GM12891 (cell line): Measurements from ENCODE around the gene IRF8.
"Not testable (repeated sequence)": the region's sequence is repeated elsewhere in the genome, so short reads cannot be mapped to it uniquely, and the experiment has no call there.

Source experiments
- PAX5 ChIP-seq: IDR thresholded peaks from 2 replicates; pipeline ENCODE4 v1.6.1; 2011; ENCODE audit warnings: low read length, moderate library complexity, mild to moderate bottlenecking; ENCODE audit not compliant: insufficient read depth, severe bottlenecking
- POLR2A ChIP-seq: IDR thresholded peaks from 2 replicates; pipeline ENCODE4 v1.6.1; 2011; ENCODE audit warnings: low read depth, low read length, control low read depth
- POLR2AphosphoS5 ChIP-seq: IDR thresholded peaks from 2 replicates; pipeline ENCODE4 v1.6.1; 2011; ENCODE audit warnings: low read depth, low read length, control low read depth
- SPI1 ChIP-seq: IDR thresholded peaks from 2 replicates; pipeline ENCODE4 v1.6.1; 2011; ENCODE audit warnings: low read depth, low read length, control low read depth
- TAF1 ChIP-seq: IDR thresholded peaks from 2 replicates; pipeline ENCODE4 v1.6.1; 2011; ENCODE audit warnings: low read depth, low read length, control low read depth

DNA sequence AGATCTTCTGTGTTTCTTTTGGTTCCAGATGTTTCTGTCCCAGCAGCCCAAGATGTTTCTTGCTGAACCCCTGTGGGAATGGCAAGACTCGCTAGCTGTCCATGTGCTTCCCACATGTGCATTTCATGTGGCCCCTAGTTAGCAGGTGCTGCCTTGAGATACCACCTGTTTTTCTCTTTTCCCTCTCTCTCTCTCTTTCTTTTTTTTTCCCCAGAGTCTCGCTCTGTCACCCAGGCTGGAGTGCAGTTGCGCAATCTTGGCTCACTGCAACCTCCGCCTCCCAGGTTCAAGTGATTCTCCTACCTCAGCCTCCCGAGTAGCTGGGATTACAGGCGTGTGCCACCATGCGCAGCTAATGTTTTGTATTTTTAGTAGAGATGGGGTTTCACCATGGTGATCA is 40.4 kb upstream of the IRF8 start:
- TF ChIP-seq POLR2A, POLR2AphosphoS5, TAF1, PAX5, SPI1: not testable (repeated sequence)
